H1 (cell line): Measurements from ENCODE around the gene SPEF2. TPM values are rescaled to one million over a fixed set of nuclear protein-coding genes. Genes with fewer than 3 reads are reported as not detected.

Experiments
- CTCF ChIA-PET: fragments of 300-600 bp; sonication (Branson Sonifier 250); formaldehyde crosslinking; loops from one replicate; lab custom pipeline; 2021; ENCODE audit not compliant: partially characterized antibody; lab: Charles Lee
- POLR2A ChIA-PET: fragments of 300-600 bp; sonication (Branson Sonifier 250); formaldehyde crosslinking; loops from one replicate; lab custom pipeline; 2021; ENCODE audit warnings: inconsistent platforms; ENCODE audit not compliant: partially characterized antibody; lab: Charles Lee
- DNase-seq, 2 experiments: peaks; one replicate each; pipeline versions ENCODE4 v3.0.0 to v3.0.0-alpha.2; 2010 to 2022; ENCODE audit warnings: low spot score in 2 of 2, low read depth in 1 of 2, mixed read lengths in 1 of 2
- FAIRE-seq: peaks from 2 replicates; lab custom pipeline; 2011; peaks lifted over from hg19 to GRCh38; lab: Jason Lieb, UNC
- H2AFZ ChIP-seq: 2 replicates; pipeline ENCODE4 v1.8.1; 2012; ENCODE audit warnings: low read length, inconsistent platforms
- H2AK5ac ChIP-seq: 2 replicates; pipeline ENCODE4 v1.6.1; 2013; ENCODE audit warnings: low read depth, low read length
- H2BK120ac ChIP-seq: replicated peaks from 2 replicates; pipeline ENCODE3; 2013; ENCODE audit warnings: low read depth, low read length, inconsistent platforms
- H2BK12ac ChIP-seq: 2 replicates; pipeline ENCODE4 v1.6.1; 2013; ENCODE audit warnings: low read depth, low read length
- H2BK15ac ChIP-seq: 2 replicates; pipeline ENCODE4 v1.6.1; 2013; ENCODE audit warnings: low read length
- H2BK20ac ChIP-seq: 2 replicates; pipeline ENCODE4 v1.6.1; 2013; ENCODE audit warnings: low read length
- H2BK5ac ChIP-seq: 2 replicates; pipeline ENCODE4 v1.6.1; 2013; ENCODE audit warnings: low read depth, low read length
- H3K14ac ChIP-seq: 2 replicates; pipeline ENCODE4 v1.6.1; 2013; ENCODE audit warnings: inconsistent platforms; ENCODE audit not compliant: insufficient read length
- H3K18ac ChIP-seq: 2 replicates; pipeline ENCODE4 v1.6.1; 2013; ENCODE audit warnings: low read length; ENCODE audit errors: extremely low read depth
- H3K23ac ChIP-seq: 2 replicates; pipeline ENCODE4 v1.6.1; 2013; ENCODE audit warnings: inconsistent platforms; ENCODE audit not compliant: insufficient read length
- H3K23me2 ChIP-seq: 2 replicates; pipeline ENCODE4 v1.6.1; 2013; ENCODE audit warnings: low read depth, low read length
- H3K27ac ChIP-seq: 2 replicates; pipeline ENCODE4 v1.6.1; 2011; ENCODE audit warnings: low read depth, low read length, inconsistent platforms
- H3K27me3 ChIP-seq, 4 experiments: replicated peaks in 1 of 4; 1 replicate in 1 of 4; 2 replicates in 3 of 4; pipeline versions ENCODE4 v1.6.1 to v1.8.1; 2011 to 2013; ENCODE audit warnings: low read length in 3 of 4, mild to moderate bottlenecking in 3 of 4, inconsistent platforms in 2 of 4, mixed read lengths in 2 of 4, moderate library complexity in 1 of 4; ENCODE audit not compliant: control insufficient read depth in 3 of 4, insufficient read depth in 3 of 4; ENCODE audit errors: extremely low read depth in 1 of 4
- H3K36me3 ChIP-seq, 4 experiments: 2 replicates each; pipeline versions ENCODE4 v1.6.1 to v1.8.1; 2011 to 2013; ENCODE audit warnings: mild to moderate bottlenecking in 4 of 4, low read length in 3 of 4, moderate library complexity in 2 of 4, control low read depth in 1 of 4, inconsistent platforms in 1 of 4; ENCODE audit not compliant: insufficient read depth in 4 of 4, control insufficient read depth in 2 of 4
- H3K4ac ChIP-seq: replicated peaks from 2 replicates; pipeline ENCODE3; 2013; ENCODE audit warnings: low read length, low read depth, mixed read lengths, inconsistent platforms; ENCODE audit not compliant: insufficient read length
- H3K4me1 ChIP-seq, 4 experiments: replicated peaks in 1 of 4; 1 replicate in 1 of 4; 2 replicates in 3 of 4; pipeline versions ENCODE4 v1.6.1 to v1.8.1; 2011 to 2013; ENCODE audit warnings: low read length in 3 of 4, inconsistent platforms in 2 of 4, mixed read lengths in 1 of 4; ENCODE audit not compliant: insufficient read depth in 4 of 4, control insufficient read depth in 3 of 4
- H3K4me2 ChIP-seq, 2 experiments: 2 replicates each; pipeline versions ENCODE4 v1.6.1 to v1.8.1; 2011 to 2013; ENCODE audit warnings: low read depth in 2 of 2, low read length in 2 of 2, control low read depth in 1 of 2, inconsistent platforms in 1 of 2, mild to moderate bottlenecking in 1 of 2; ENCODE audit not compliant: insufficient read depth in 1 of 2
- H3K4me3 ChIP-seq, 4 experiments: fragments of 200-600, 300-600 bp in 1 of 4; sonication (generic), shearing (Covaris generic), sonication (Bioruptor Twin) in 1 of 4; 2 replicates each; pipeline versions ENCODE4 v1.5.1 to v1.8.1; 2011 to 2016; ENCODE audit warnings: low read length in 4 of 4, low read depth in 3 of 4, control low read depth in 2 of 4, inconsistent platforms in 2 of 4, mild to moderate bottlenecking in 2 of 4, mixed read lengths in 1 of 4, moderate library complexity in 1 of 4; ENCODE audit not compliant: insufficient read depth in 2 of 4; ENCODE audit errors: extremely low read depth in 1 of 4
- H3K56ac ChIP-seq: replicated peaks from 2 replicates; pipeline ENCODE3; 2013; ENCODE audit warnings: low read depth, mild to moderate bottlenecking, mixed read lengths, low read length, inconsistent platforms; ENCODE audit not compliant: insufficient read length
- H3K79me1 ChIP-seq: 2 replicates; pipeline ENCODE4 v1.6.1; 2013; ENCODE audit warnings: low read depth, low read length, control low read depth
- H3K79me2 ChIP-seq, 2 experiments: 2 replicates each; pipeline versions ENCODE4 v1.6.1 to v1.8.1; 2012 to 2013; ENCODE audit warnings: low read length in 2 of 2, mild to moderate bottlenecking in 2 of 2, inconsistent platforms in 1 of 2; ENCODE audit not compliant: insufficient read depth in 2 of 2, control insufficient read depth in 1 of 2
- H3K9ac ChIP-seq, 4 experiments: replicated peaks in 1 of 4; 1 replicate in 1 of 4; 2 replicates in 3 of 4; pipeline versions ENCODE4 v1.6.1 to v1.8.1; 2011 to 2013; ENCODE audit warnings: low read depth in 3 of 4, low read length in 3 of 4, control low read depth in 2 of 4, mild to moderate bottlenecking in 2 of 4, moderate library complexity in 2 of 4, inconsistent platforms in 1 of 4; ENCODE audit errors: extremely low read depth in 1 of 4
- H3K9me3 ChIP-seq, 2 experiments: 2 replicates each; pipeline versions ENCODE4 v1.6.1 to v1.8.1; 2012 to 2013; ENCODE audit warnings: mild to moderate bottlenecking in 2 of 2, moderate library complexity in 2 of 2, control low read depth in 1 of 2, inconsistent platforms in 1 of 2, low read depth in 1 of 2, low read length in 1 of 2, mixed read lengths in 1 of 2; ENCODE audit not compliant: insufficient read depth in 2 of 2
- H4K20me1 ChIP-seq, 2 experiments: replicated peaks in 1 of 2; 2 replicates each; pipeline versions ENCODE3 to v1.8.1; 2011 to 2013; ENCODE audit warnings: inconsistent platforms in 2 of 2, low read length in 2 of 2, mild to moderate bottlenecking in 1 of 2; ENCODE audit not compliant: insufficient read depth in 2 of 2, control insufficient read depth in 1 of 2
- H4K5ac ChIP-seq: 2 replicates; pipeline ENCODE4 v1.6.1; 2013; ENCODE audit warnings: low read length, low read depth, mixed read lengths, inconsistent platforms; ENCODE audit not compliant: insufficient read length
- H4K8ac ChIP-seq: 2 replicates; pipeline ENCODE4 v1.8.0; 2013; ENCODE audit warnings: mild to moderate bottlenecking, moderate library complexity, low read length, inconsistent platforms; ENCODE audit not compliant: insufficient read depth; ENCODE audit errors: extremely low read depth
- H4K91ac ChIP-seq: replicated peaks from 2 replicates; pipeline ENCODE3; 2013; ENCODE audit warnings: low read length, mixed read lengths, inconsistent platforms; ENCODE audit not compliant: insufficient read length
- ATF3 ChIP-seq: IDR thresholded peaks from 2 replicates; pipeline ENCODE4 v1.6.1; 2011; ENCODE audit warnings: low read depth, mild to moderate bottlenecking, low read length; ENCODE audit not compliant: insufficient read depth
- BRCA1 ChIP-seq: IDR thresholded peaks from 2 replicates; pipeline ENCODE4 v1.6.1; 2012; ENCODE audit warnings: low read depth, low read length, improper control_type of control experiment
- CREB1 ChIP-seq: IDR thresholded peaks from 2 replicates; pipeline ENCODE4 v1.6.1; 2012; ENCODE audit warnings: inconsistent platforms
- CTBP2 ChIP-seq: IDR thresholded peaks from 2 replicates; pipeline ENCODE4 v1.7.0; 2011; ENCODE audit warnings: borderline replicate concordance, mild to moderate bottlenecking, moderate library complexity, mixed read lengths, low read length; ENCODE audit not compliant: insufficient read depth, insufficient read length
- KDM4A ChIP-seq: IDR thresholded peaks from one replicate; pipeline ENCODE4 v1.7.1; 2012; ENCODE audit warnings: low read depth, mild to moderate bottlenecking, moderate library complexity, low read length, inconsistent platforms; ENCODE audit not compliant: severe bottlenecking
- NANOG ChIP-seq: IDR thresholded peaks from 2 replicates; pipeline ENCODE4 v1.6.1; 2011; ENCODE audit warnings: low read length, low read depth, mild to moderate bottlenecking, inconsistent platforms; ENCODE audit not compliant: insufficient read depth, poor library complexity, severe bottlenecking
- PHF8 ChIP-seq: fragments of 200-600 bp; sonication (generic); conservative IDR thresholded peaks from 2 replicates; pipeline ENCODE4 v1.7.1; 2012; ENCODE audit warnings: low read depth, mild to moderate bottlenecking, inconsistent platforms, low read length, moderate library complexity
- POLR2AphosphoS5 ChIP-seq: IDR thresholded peaks from 2 replicates; pipeline ENCODE4 v1.6.1; 2011; ENCODE audit warnings: low read depth, low read length
- SIRT6 ChIP-seq: IDR thresholded peaks from one replicate; pipeline ENCODE4 v1.7.1; 2012; ENCODE audit warnings: low read length, inconsistent platforms
- SIX5 ChIP-seq: IDR thresholded peaks from 2 replicates; pipeline ENCODE4 v1.6.1; 2011; ENCODE audit warnings: mild to moderate bottlenecking, low read depth, low read length
- SP2 ChIP-seq: IDR thresholded peaks from 2 replicates; pipeline ENCODE4 v1.6.1; 2012; ENCODE audit warnings: mild to moderate bottlenecking, low read length, inconsistent platforms
- SP4 ChIP-seq: IDR thresholded peaks from 2 replicates; pipeline ENCODE4 v1.6.1; 2012; ENCODE audit warnings: low read length, inconsistent platforms
- SRF ChIP-seq: IDR thresholded peaks from 2 replicates; pipeline ENCODE4 v1.6.1; 2011; ENCODE audit warnings: mild to moderate bottlenecking, low read depth, low read length, moderate library complexity
- TAF1 ChIP-seq: IDR thresholded peaks from 2 replicates; pipeline ENCODE4 v1.6.1; 2011; ENCODE audit warnings: mild to moderate bottlenecking, low read depth, low read length
- TAF7 ChIP-seq: optimal IDR thresholded peaks from 2 replicates; pipeline ENCODE3; 2011; ENCODE audit warnings: low read depth, mild to moderate bottlenecking, inconsistent platforms, low read length, moderate library complexity, borderline replicate concordance
- TBP ChIP-seq: IDR thresholded peaks from 2 replicates; pipeline ENCODE4 v1.6.1; 2011; ENCODE audit warnings: low read depth, low read length, improper control_type of control experiment
- ZNF274 ChIP-seq: IDR thresholded peaks from 2 replicates; pipeline ENCODE4 v1.7.0; 2012; ENCODE audit warnings: low read length, borderline replicate concordance; ENCODE audit errors: extremely low read depth
- polyA plus RNA-seq, 7 experiments: library from polyadenylated mRNA; depleted of rRNA in 3 of 7; stranded (reverse) in 5 of 7; unstranded in 2 of 7; fragments of >200 nt in 5 of 7; fragments of 200-250 nt in 2 of 7; gene quantifications; 1 replicate in 5 of 7; 2 replicates in 1 of 7; 4 replicates in 1 of 7; pipeline versions ENCODE4 v1.2.1 to v1.2.3, GENCODE V29; 2011 to 2013; ENCODE audit warnings: missing spikeins in 2 of 7, mixed read lengths in 2 of 7
- total RNA-seq: library from RNA; stranded (reverse); fragmentation: NEBNext Ultra II Directional; extraction: Animal tissue kit (Norgen Biotek cat#: 25700); gene quantifications from 2 replicates; pipeline ENCODE4 v1.2.1, GENCODE V29; 2021

SPEF2 gene
- total and polyA plus RNA-seq, 2 of the 8 experiments (the other 6 are each of a cell fraction or from before 2014, with no cell fraction given) = 0.14 to 0.73 TPM

- Histone ChIP-seq H2BK120ac (no peak overlapping the region), H3K36me3 (no peaks in the 10 kb centered on the region; a peak in 1 of 8 replicates), H3K18ac (no peak overlapping the region), H3K79me2 (no peaks in the 10 kb centered on the region), H4K8ac (no peak overlapping the region), H4K91ac (no peak overlapping the region), H3K27ac (no peak overlapping the region), H3K4me1 (no peaks in the 10 kb centered on the region), H3K79me1 (no peaks in the 10 kb centered on the region), H3K27me3 (no peaks in the 10 kb centered on the region), H2BK5ac (no peak overlapping the region), H2AFZ (no peak overlapping the region), H3K9me3 (peaks cover 28% of the 10 kb centered on the region in 2 experiments), H3K4me3 (no peak overlapping the region), H3K23ac (no peak overlapping the region), H2AK5ac (no peak overlapping the region), H3K4ac (no peak overlapping the region), H2BK20ac (no peak overlapping the region), H2BK15ac (no peak overlapping the region), H3K4me2 (no peak overlapping the region), H2BK12ac (no peak overlapping the region), H3K14ac (no peak overlapping the region), H3K56ac (no peak overlapping the region), H3K9ac (no peak overlapping the region), H4K5ac (no peak overlapping the region), H4K20me1 (no peaks in the 10 kb centered on the region), H3K23me2 (no peaks in the 10 kb centered on the region)
- ChIA-PET POLR2A (no interaction called here), CTCF (no interaction called here)
- DNase-seq (no peak), FAIRE-seq (no peak)
- TF ChIP-seq CREB1 (no peak), KDM4A (no peak), SRF (no peak), TAF7 (no peak), SIRT6 (no peak), TBP (no peak), ATF3 (no peak), SIX5 (no peak), NANOG (no peak), TAF1 (no peak), POLR2AphosphoS5 (no peak), SP2 (no peak), PHF8 (no peak), CTBP2 (no peak), ZNF274 (no peak), BRCA1 (no peak), SP4 (no peak)
These were observed 225.2 kb downstream of the SPEF2 start for GRCh38 chr5:35842856-35843255.
